HEK293 (cell line): ENCODE results near the gene C19orf38.

Source experiments
- CTCF ChIP-seq: fragments of 450-650 bp; formaldehyde crosslinking; IDR thresholded peaks from 2 replicates; pipeline ENCODE4 v1.5.1; 2016; ENCODE audit warnings: missing biosample characterization, missing genetic modification characterization
- YY1 ChIP-seq: fragments of 450-650 bp; formaldehyde crosslinking; IDR thresholded peaks from 2 replicates; pipeline ENCODE4 v1.5.1; 2018; ENCODE audit warnings: missing biosample characterization, missing genetic modification characterization
- ZNF398 ChIP-seq: fragments of 450-650 bp; formaldehyde crosslinking; IDR thresholded peaks from 2 replicates; pipeline ENCODE4 v1.5.1; 2017; ENCODE audit warnings: missing biosample characterization, missing genetic modification characterization
- ZNF660 ChIP-seq: fragments of 450-650 bp; IDR thresholded peaks from 2 replicates; pipeline ENCODE4 v1.5.1; 2018; ENCODE audit warnings: missing biosample characterization, mild to moderate bottlenecking, missing genetic modification characterization
- ZSCAN18 ChIP-seq: fragments of 450-650 bp; formaldehyde crosslinking; IDR thresholded peaks from 2 replicates; pipeline ENCODE4 v1.5.1; 2016; ENCODE audit warnings: missing biosample characterization, missing genetic modification characterization
- TF ChIP-seq, protein P1 (sequence below): sonication (generic); formaldehyde crosslinking; IDR thresholded peaks from 2 replicates; pipeline ENCODE4 v1.8.1; 2022; ENCODE audit warnings: mild to moderate bottlenecking, moderate library complexity, missing genetic modification reagents
- TF ChIP-seq, protein P2 (sequence below): fragments of 450-650 bp; formaldehyde crosslinking; IDR thresholded peaks from 2 replicates; pipeline ENCODE4 v1.5.1; 2016; ENCODE audit warnings: missing biosample characterization, missing genetic modification characterization, borderline replicate concordance

GRCh38 chr19:10895920-10896319 lies 47.7 kb downstream of the C19orf38 start:
- no peak for TF ChIP-seq ZSCAN18 (tag by site-specific recombination)
- TF ChIP-seq ZNF398: no peak
- peak; percentile 69; the same call in 1 of the 2 replicates for TF ChIP-seq CTCF (tag by site-specific recombination)
- TF ChIP-seq, protein P1, sequence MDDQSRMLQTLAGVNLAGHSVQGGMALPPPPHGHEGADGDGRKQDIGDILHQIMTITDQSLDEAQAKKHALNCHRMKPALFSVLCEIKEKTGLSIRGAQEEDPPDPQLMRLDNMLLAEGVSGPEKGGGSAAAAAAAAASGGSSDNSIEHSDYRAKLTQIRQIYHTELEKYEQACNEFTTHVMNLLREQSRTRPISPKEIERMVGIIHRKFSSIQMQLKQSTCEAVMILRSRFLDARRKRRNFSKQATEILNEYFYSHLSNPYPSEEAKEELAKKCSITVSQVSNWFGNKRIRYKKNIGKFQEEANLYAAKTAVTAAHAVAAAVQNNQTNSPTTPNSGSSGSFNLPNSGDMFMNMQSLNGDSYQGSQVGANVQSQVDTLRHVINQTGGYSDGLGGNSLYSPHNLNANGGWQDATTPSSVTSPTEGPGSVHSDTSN (CRISPR knock-in tag): no peak
- no peak for TF ChIP-seq YY1 (tag by site-specific recombination)
- TF ChIP-seq, protein P2, sequence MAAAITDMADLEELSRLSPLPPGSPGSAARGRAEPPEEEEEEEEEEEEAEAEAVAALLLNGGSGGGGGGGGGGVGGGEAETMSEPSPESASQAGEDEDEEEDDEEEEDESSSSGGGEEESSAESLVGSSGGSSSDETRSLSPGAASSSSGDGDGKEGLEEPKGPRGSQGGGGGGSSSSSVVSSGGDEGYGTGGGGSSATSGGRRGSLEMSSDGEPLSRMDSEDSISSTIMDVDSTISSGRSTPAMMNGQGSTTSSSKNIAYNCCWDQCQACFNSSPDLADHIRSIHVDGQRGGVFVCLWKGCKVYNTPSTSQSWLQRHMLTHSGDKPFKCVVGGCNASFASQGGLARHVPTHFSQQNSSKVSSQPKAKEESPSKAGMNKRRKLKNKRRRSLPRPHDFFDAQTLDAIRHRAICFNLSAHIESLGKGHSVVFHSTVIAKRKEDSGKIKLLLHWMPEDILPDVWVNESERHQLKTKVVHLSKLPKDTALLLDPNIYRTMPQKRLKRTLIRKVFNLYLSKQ: no peak
- no peak for TF ChIP-seq ZNF660 (tag by site-specific recombination)
